Suprapubic skin (tissue), 3 donors: ENCODE data around the gene SKIC8.

Experiments
- CTCF ChIP-seq, 2 donors: fragments of 200-600 bp in 1 of 2; fragments of 450-650 bp in 1 of 2; sonication (generic) in 1 of 2; IDR thresholded peaks; one replicate each; pipeline ENCODE4 v1.5.1; 2016 to 2019; ENCODE audit warnings: antibody characterized with exemption in 2 of 2, mild to moderate bottlenecking in 1 of 2, moderate library complexity in 1 of 2
- EP300 ChIP-seq: sonication (generic); formaldehyde crosslinking; IDR thresholded peaks from one replicate; pipeline ENCODE4 v1.6.1; 2017; ENCODE audit warnings: antibody characterized with exemption
- POLR2A ChIP-seq, 2 donors: fragments of 450-650 bp; IDR thresholded peaks; one replicate each; pipeline ENCODE4 v1.6.1; 2017; ENCODE audit warnings: antibody characterized with exemption in 2 of 2, mild to moderate bottlenecking in 2 of 2, moderate library complexity in 2 of 2

DNA sequence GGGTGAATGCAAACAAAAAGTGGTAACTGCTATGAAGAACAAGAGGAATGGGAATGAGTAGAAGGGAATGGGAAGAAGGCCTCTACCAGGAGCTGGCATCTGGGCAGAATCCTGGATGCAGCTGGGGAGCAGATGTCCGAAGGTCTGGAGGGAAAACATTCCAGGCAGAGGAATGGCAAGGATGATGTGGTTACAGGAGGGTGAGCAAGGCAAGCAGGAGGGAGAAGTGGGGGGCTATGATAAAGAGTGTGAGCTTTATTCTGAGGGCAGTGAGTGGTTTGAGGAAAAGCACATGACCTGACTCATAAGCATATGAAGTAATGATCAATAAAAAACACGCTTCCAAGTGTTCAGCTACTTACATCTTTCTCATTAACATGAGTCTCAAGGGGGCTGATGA lies 17.1 kb downstream of the SKIC8 start:
- TF ChIP-seq CTCF (IDR thresholded peaks at IDR 0.05) (no peak), EP300 (no peak), POLR2A (IDR thresholded peaks at IDR 0.05) (no peak)
